ENCODE measurements around the gene WDR81. TPM values are rescaled to one million over a fixed set of nuclear protein-coding genes. Genes with fewer than 3 reads are reported as not detected.

The WDR81 gene
- total and polyA plus RNA-seq, 2 donors (not counting 1 experiment from before 2014, with no cell fraction given): 52.7 to 102 TPM

DNA sequence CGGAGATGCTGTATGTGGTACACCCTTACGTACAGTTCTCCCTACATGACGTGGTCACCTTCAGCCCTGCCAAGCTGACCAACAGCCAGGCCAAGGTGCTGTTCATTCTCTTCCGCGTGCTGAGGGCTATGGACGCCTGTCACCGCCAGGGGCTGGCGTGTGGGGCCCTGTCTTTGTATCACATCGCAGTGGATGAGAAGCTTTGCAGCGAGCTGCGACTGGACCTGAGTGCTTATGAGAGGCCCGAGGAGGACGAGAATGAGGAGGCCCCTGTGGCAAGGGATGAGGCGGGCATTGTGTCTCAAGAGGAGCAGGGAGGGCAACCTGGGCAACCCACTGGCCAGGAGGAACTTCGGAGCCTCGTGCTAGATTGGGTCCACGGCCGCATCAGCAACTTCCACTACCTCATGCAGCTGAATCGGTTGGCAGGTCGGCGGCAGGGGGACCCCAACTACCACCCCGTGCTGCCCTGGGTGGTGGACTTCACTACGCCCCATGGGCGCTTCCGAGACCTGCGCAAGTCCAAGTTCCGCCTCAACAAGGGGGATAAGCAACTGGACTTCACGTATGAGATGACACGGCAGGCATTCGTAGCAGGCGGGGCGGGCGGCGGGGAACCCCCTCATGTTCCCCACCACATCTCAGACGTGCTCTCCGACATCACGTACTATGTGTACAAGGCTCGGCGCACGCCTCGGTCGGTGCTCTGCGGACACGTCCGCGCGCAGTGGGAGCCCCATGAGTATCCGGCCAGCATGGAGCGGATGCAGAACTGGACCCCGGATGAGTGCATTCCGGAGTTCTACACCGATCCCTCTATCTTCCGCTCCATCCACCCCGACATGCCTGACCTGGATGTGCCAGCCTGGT is 1.4 kb downstream of the WDR81 start:
- no peak overlapping the region for H3K27ac ChIP-seq (ENCODE audit: low read length in 2 of 2)
- peak overlapping the region; percentile 87 for H3K9ac ChIP-seq (ENCODE audit: low read length)
- no peaks in the 10 kb centered on the region for H3K27me3 Mint-ChIP-seq
- H3K4me2 ChIP-seq (replicated peaks; ENCODE audit: low read depth, low read length, poor library complexity, severe bottlenecking): peak overlapping the region; percentile 99
- ChIA-PET CTCF (interaction anchor here (1.3 to 12.4 kb wide), 2 partner anchors 12 to 59 kb away, joined by 5 to 397 read pairs; no protein-coding TSS in a partner anchor), POLR2A (interaction anchor here (1.6 kb wide), 1 partner anchor 9 kb away, joined by 7 read pairs; no protein-coding TSS in a partner anchor)
- H3K4me3 Mint-ChIP-seq: peak overlapping the region; percentile 83
- H3K4me1 ChIP-seq (ENCODE audit: control insufficient read depth in 2 of 2, insufficient read depth in 2 of 2, low read length in 2 of 2): peaks cover 25 to 55% of the 10 kb centered on the region in 2 donors
- peaks cover 51% of the 10 kb centered on the region for H3K4me1 Mint-ChIP-seq
- peaks cover 0 to 29% of the 10 kb centered on the region in 2 experiments for H3K36me3 ChIP-seq (replicated peaks in 1 of 2; ENCODE audit: control extremely low read depth in 1 of 2, control insufficient read depth in 1 of 2, extremely low read depth in 1 of 2, insufficient read depth in 2 of 2, low read length in 1 of 2)
- DNase-seq (no peak), ATAC-seq (ENCODE audit: low read depth) (no peak)
- peaks cover 36% of the 10 kb centered on the region for H3K79me2 ChIP-seq (ENCODE audit: control insufficient read depth, insufficient read depth, low read length)
- H3K9me3 Mint-ChIP-seq (ENCODE audit: insufficient read depth): no peaks in the 10 kb centered on the region
- H2AFZ ChIP-seq (ENCODE audit: insufficient read depth, low read depth, low read length, poor library complexity, severe bottlenecking): no peak overlapping the region
- intact Hi-C loops (cut with micrococcal nuclease): no loop called here
- peak overlapping the region in 3 of 5 experiments; percentile 61 to 73 (median 71) for H3K4me3 ChIP-seq (ENCODE audit: control extremely low read depth in 1 of 5, extremely low read depth in 1 of 5, insufficient read depth in 1 of 5, low read depth in 2 of 5, low read length in 4 of 5)
- peaks cover 60% of the 10 kb centered on the region for H4K20me1 ChIP-seq (ENCODE audit: control insufficient read depth, insufficient read depth, low read length, poor library complexity, severe bottlenecking)
- 96% methylated on average over 52 of the region's 54 CpGs for WGBS (ENCODE audit: insufficient coverage)
- peak overlapping the region; percentile 86 for H3K27ac Mint-ChIP-seq
- no peak for TF ChIP-seq EZH2 (IDR thresholded peaks at IDR 0.05; ENCODE audit: borderline replicate concordance, insufficient read depth, low read depth, low read length, poor library complexity, severe bottlenecking)
- TF ChIP-seq, protein P1, sequence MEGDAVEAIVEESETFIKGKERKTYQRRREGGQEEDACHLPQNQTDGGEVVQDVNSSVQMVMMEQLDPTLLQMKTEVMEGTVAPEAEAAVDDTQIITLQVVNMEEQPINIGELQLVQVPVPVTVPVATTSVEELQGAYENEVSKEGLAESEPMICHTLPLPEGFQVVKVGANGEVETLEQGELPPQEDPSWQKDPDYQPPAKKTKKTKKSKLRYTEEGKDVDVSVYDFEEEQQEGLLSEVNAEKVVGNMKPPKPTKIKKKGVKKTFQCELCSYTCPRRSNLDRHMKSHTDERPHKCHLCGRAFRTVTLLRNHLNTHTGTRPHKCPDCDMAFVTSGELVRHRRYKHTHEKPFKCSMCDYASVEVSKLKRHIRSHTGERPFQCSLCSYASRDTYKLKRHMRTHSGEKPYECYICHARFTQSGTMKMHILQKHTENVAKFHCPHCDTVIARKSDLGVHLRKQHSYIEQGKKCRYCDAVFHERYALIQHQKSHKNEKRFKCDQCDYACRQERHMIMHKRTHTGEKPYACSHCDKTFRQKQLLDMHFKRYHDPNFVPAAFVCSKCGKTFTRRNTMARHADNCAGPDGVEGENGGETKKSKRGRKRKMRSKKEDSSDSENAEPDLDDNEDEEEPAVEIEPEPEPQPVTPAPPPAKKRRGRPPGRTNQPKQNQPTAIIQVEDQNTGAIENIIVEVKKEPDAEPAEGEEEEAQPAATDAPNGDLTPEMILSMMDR (IDR thresholded peaks at IDR 0.05): no peak
- H3K9me3 ChIP-seq (ENCODE audit: control extremely low read depth in 1 of 3, control insufficient read depth in 2 of 3, insufficient read depth in 1 of 3, low read length in 2 of 3): no peaks in the 10 kb centered on the region
- H3K27me3 ChIP-seq (replicated peaks in 1 of 4; ENCODE audit: control extremely low read depth in 1 of 4, control insufficient read depth in 3 of 4, insufficient read depth in 4 of 4, low read length in 3 of 4): no peaks in the 10 kb centered on the region
